SKM-1 treated with dmso at 0.1 percent for 144 hours (cell line): Measurements from ENCODE around the gene DNAH10.
"Not testable (repeated sequence)": the region's sequence is repeated elsewhere in the genome, so short reads cannot be mapped to it uniquely, and the experiment has no call there.

Source experiments
- DNase-seq: peaks from one replicate; lab custom pipeline; 2025; ENCODE audit not compliant: unreplicated experiment; lab: John Stamatoyannopoulos, UW

DNAH10 gene

GRCh38 chr12:123945287-123946151, 183.4 kb downstream of the DNAH10 start:
- no peak for DNase-seq

GRCh38 chr12:123946152-123946515, 184.0 kb downstream of the DNAH10 start:
- no peak for DNase-seq

- DNase-seq = not testable (repeated sequence)
These were observed 184.7 kb downstream of the DNAH10 start for GRCh38 chr12:123946516-123947505.

GRCh38 chr12:123947531-123947930, 185.4 kb downstream of the DNAH10 start:
- DNase-seq = not testable (repeated sequence)

- DNase-seq = no peak
These were observed 186.3 kb downstream of the DNAH10 start for GRCh38 chr12:123948401-123948795.

GRCh38 chr12:123948796-123949769, 187.0 kb downstream of the DNAH10 start:
- DNase-seq = no peak

GRCh38 chr12:123949770-123950165, 187.7 kb downstream of the DNAH10 start:
- no peak for DNase-seq

GRCh38 chr12:123950476-123951349, 188.6 kb downstream of the DNAH10 start:
- DNase-seq = no peak

GRCh38 chr12:123951467-123951866, 189.4 kb downstream of the DNAH10 start:
- no peak for DNase-seq

- DNase-seq = no peak
These were observed 189.9 kb downstream of the DNAH10 start for GRCh38 chr12:123952037-123952436.

GRCh38 chr12:123954647-123955350, 192.7 kb downstream of the DNAH10 start:
- no peak for DNase-seq

GRCh38 chr12:123956249-123956648, 194.1 kb downstream of the DNAH10 start:
- DNase-seq = no peak

GRCh38 chr12:123957196-123957595, 195.1 kb downstream of the DNAH10 start:
- no peak for DNase-seq

GRCh38 chr12:123958462-123958861, 196.4 kb downstream of the DNAH10 start:
- DNase-seq = no peak

- DNase-seq = no peak
These were observed 196.8 kb downstream of the DNAH10 start for GRCh38 chr12:123958876-123959275.

GRCh38 chr12:123960029-123960735, 198.1 kb downstream of the DNAH10 start:
- no peak for DNase-seq

GRCh38 chr12:123960856-123961255, 198.8 kb downstream of the DNAH10 start:
- no peak for DNase-seq

- DNase-seq = no peak
These were observed 199.7 kb downstream of the DNAH10 start for GRCh38 chr12:123961585-123962345.
